Osteoblast (primary cell): ENCODE results near the gene UNC5C. TPM values are rescaled to one million over a fixed set of nuclear protein-coding genes. Genes with fewer than 3 reads are reported as not detected.
A peak's percentile ranks its signal among the peaks of the same experiment; 100 is the strongest.

Source experiments
- DNase-seq: peaks from one replicate; pipeline ENCODE4 v3.0.0; 2011; ENCODE audit warnings: low spot score, mixed read lengths; ENCODE audit not compliant: insufficient read length; ENCODE audit errors: missing footprints
- H2AFZ ChIP-seq: 2 replicates; pipeline ENCODE4 v1.6.0; 2011; ENCODE audit warnings: mild to moderate bottlenecking, low read length
- H3K27ac ChIP-seq: 2 replicates; pipeline ENCODE4 v1.5.1; 2011; ENCODE audit warnings: mild to moderate bottlenecking, low read depth, low read length, moderate library complexity
- H3K27me3 ChIP-seq: 2 replicates; pipeline ENCODE4 v1.6.0; 2012; ENCODE audit warnings: mild to moderate bottlenecking, control low read depth, inconsistent platforms, low read length, moderate library complexity; ENCODE audit not compliant: insufficient read depth
- H3K36me3 ChIP-seq: 2 replicates; pipeline ENCODE4 v1.5.1; 2011; ENCODE audit warnings: mild to moderate bottlenecking, low read length, control low read depth, moderate library complexity; ENCODE audit not compliant: insufficient read depth
- H3K4me1 ChIP-seq: 2 replicates; pipeline ENCODE4 v1.5.1; 2011; ENCODE audit warnings: mild to moderate bottlenecking, low read length, control low read depth, moderate library complexity; ENCODE audit not compliant: insufficient read depth
- H3K4me2 ChIP-seq: 2 replicates; pipeline ENCODE4 v1.6.0; 2011; ENCODE audit warnings: mild to moderate bottlenecking, low read length; ENCODE audit not compliant: insufficient read depth
- H3K4me3 ChIP-seq: fragments of 200-600 bp; sonication (generic); 3 replicates; pipeline ENCODE4 v1.5.1; 2012; ENCODE audit warnings: mild to moderate bottlenecking, low read length, inconsistent platforms; ENCODE audit not compliant: insufficient read depth
- H3K79me2 ChIP-seq: 2 replicates; pipeline ENCODE4 v1.6.0; 2012; ENCODE audit warnings: mild to moderate bottlenecking, low read length, control low read depth, inconsistent platforms; ENCODE audit not compliant: insufficient read depth
- H3K9me3 ChIP-seq: 2 replicates; pipeline ENCODE4 v1.5.1; 2011; ENCODE audit warnings: low read depth, low read length, control low read depth
- H4K20me1 ChIP-seq: 2 replicates; pipeline ENCODE4 v1.6.0; 2012; ENCODE audit warnings: mild to moderate bottlenecking, low read length, control low read depth; ENCODE audit not compliant: insufficient read depth
- CTCF ChIP-seq: IDR thresholded peaks from 2 replicates; pipeline ENCODE4 v1.5.1; 2011; ENCODE audit warnings: mild to moderate bottlenecking, low read depth, low read length, moderate library complexity; ENCODE audit errors: extremely low read depth
- total RNA-seq: library from RNA; depleted of rRNA; stranded (reverse); fragments of >200 nt; gene quantifications from 2 replicates; pipeline ENCODE4 v1.2.3, GENCODE V29; 2012

The UNC5C gene
- total RNA-seq, 1 donor: 9.0 TPM

DNA sequence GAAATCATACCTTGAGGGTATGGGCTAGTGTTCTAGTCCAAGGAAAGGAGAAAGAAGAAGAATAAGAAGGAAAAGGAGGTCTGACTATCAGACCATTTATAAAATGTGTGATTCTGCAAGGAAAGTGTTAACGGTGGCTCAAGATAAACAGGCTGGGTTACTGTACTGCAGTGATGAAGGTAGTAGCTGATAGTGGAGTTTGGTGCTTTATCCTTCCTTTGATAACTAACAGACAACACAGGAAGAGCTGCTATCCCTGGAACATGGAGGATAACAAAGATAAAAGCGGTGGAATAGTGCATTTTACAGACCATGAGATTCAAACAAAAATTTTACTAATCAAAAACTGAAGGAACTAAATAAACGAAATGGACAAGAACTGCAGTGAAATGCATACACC lies 2.6 kb downstream of the UNC5C start:
- H3K79me2 ChIP-seq: peaks cover 83% of the 10 kb centered on the region

GRCh38 chr4:95545546-95545945 lies 3.2 kb downstream of the UNC5C start:
- peak overlapping the region; percentile 53 for H2AFZ ChIP-seq
- peak overlapping the region; percentile 91 for H3K4me3 ChIP-seq

More for the DNA sequence above, 2.6 kb downstream of the UNC5C start:
- peak overlapping the region; percentile 91 for H3K4me3 ChIP-seq
- no peaks in the 10 kb centered on the region for H4K20me1 ChIP-seq
- H3K4me2 ChIP-seq: peak overlapping the region; percentile 89
- no peak for DNase-seq
- peaks cover 39% of the 10 kb centered on the region for H3K4me1 ChIP-seq
- H3K27ac ChIP-seq: peak overlapping the region; percentile 54
- H3K27me3 ChIP-seq: no peaks in the 10 kb centered on the region
- H2AFZ ChIP-seq: peak overlapping the region; percentile 68
- no peak for TF ChIP-seq CTCF
- no peaks in the 10 kb centered on the region for H3K36me3 ChIP-seq
- no peaks in the 10 kb centered on the region for H3K9me3 ChIP-seq

GRCh38 chr4:95544113-95545103 lies 4.4 kb downstream of the UNC5C start:
- Histone ChIP-seq H3K27ac (peak overlapping the region; percentile 67), H4K20me1 (no peaks in the 10 kb centered on the region), H3K4me1 (peaks cover 43% of the 10 kb centered on the region), H3K9me3 (no peaks in the 10 kb centered on the region), H3K36me3 (no peaks in the 10 kb centered on the region), H3K79me2 (peaks cover 79% of the 10 kb centered on the region), H3K27me3 (no peaks in the 10 kb centered on the region), H2AFZ (peak overlapping the region; percentile 80), H3K4me3 (peak overlapping the region; percentile 45), H3K4me2 (peak overlapping the region; percentile 89)
- no peak for DNase-seq
- TF ChIP-seq CTCF: peak; percentile 41

More at GRCh38 chr4:95545546-95545945, 3.2 kb downstream of the UNC5C start:
- Histone ChIP-seq H3K27me3 (no peaks in the 10 kb centered on the region), H4K20me1 (no peaks in the 10 kb centered on the region), H3K4me1 (peaks cover 42% of the 10 kb centered on the region), H3K27ac (peak overlapping the region; percentile 54), H3K4me2 (peak overlapping the region; percentile 89), H3K9me3 (no peaks in the 10 kb centered on the region), H3K36me3 (no peaks in the 10 kb centered on the region), H3K79me2 (peaks cover 83% of the 10 kb centered on the region)
- no peak for TF ChIP-seq CTCF
- DNase-seq: no peak
